HepG2 (cell line): ENCODE measurements around the gene RALBP1. TPM values are rescaled to one million over a fixed set of nuclear protein-coding genes. Genes with fewer than 3 reads are reported as not detected.

Experiments used
- FOXJ3 ChIP-seq: sonication (generic); formaldehyde crosslinking; IDR thresholded peaks from 2 replicates; pipeline ENCODE4 v1.4.0; 2020; ENCODE audit warnings: missing genetic modification reagents, mild to moderate bottlenecking, borderline replicate concordance
- SALL1 ChIP-seq: sonication (generic); formaldehyde crosslinking; IDR thresholded peaks from 2 replicates; pipeline ENCODE4 v1.8.0; 2022; ENCODE audit warnings: mild to moderate bottlenecking, missing genetic modification reagents
- ZNF468 ChIP-seq: sonication (generic); formaldehyde crosslinking; IDR thresholded peaks from 2 replicates; pipeline ENCODE4 v1.8.0; 2022; ENCODE audit warnings: mild to moderate bottlenecking, moderate library complexity, missing genetic modification reagents
- ZNF563 ChIP-seq: sonication (generic); formaldehyde crosslinking; IDR thresholded peaks from 2 replicates; pipeline ENCODE4 v1.8.0; 2022; ENCODE audit warnings: mild to moderate bottlenecking, moderate library complexity, missing genetic modification reagents
- ZSCAN29 ChIP-seq: sonication (generic); formaldehyde crosslinking; conservative IDR thresholded peaks from 2 replicates; pipeline ENCODE4 v1.4.0; 2020; ENCODE audit warnings: mild to moderate bottlenecking, missing genetic modification reagents
- polyA plus RNA-seq, 8 experiments: library from polyadenylated mRNA; depleted of rRNA in 3 of 8; stranded (reverse) in 7 of 8; unstranded in 1 of 8; fragments of >200 nt; fragmentation: Illumina TruSeq in 4 of 8; extraction: Trizol in 4 of 8; gene quantifications; 2 replicates each; pipeline versions ENCODE4 v1.2.1 to v1.2.3, GENCODE V29; 2011 to 2016; ENCODE audit warnings: low read depth in 4 of 8, missing spikeins in 1 of 8, mixed read lengths in 1 of 8; ENCODE audit not compliant: insufficient read depth in 1 of 8
- total RNA-seq, 5 experiments: library from RNA; depleted of rRNA; stranded (reverse); fragments of >200 nt; fragmentation: Illumina TruSeq; extraction: Trizol; gene quantifications; 2 replicates each; pipeline ENCODE4 v1.2.3, GENCODE V29; 2016; ENCODE audit warnings: low read depth in 1 of 5
- TF ChIP-seq, protein P1 (sequence below): sonication (generic); formaldehyde crosslinking; IDR thresholded peaks from 2 replicates; pipeline ENCODE4 v1.4.0; 2020; ENCODE audit warnings: missing genetic modification reagents
- TF ChIP-seq, protein P2 (sequence below): sonication (generic); formaldehyde crosslinking; IDR thresholded peaks from 2 replicates; pipeline ENCODE4 v1.5.1; 2020; ENCODE audit warnings: missing genetic modification reagents, mild to moderate bottlenecking, borderline replicate concordance
- TF ChIP-seq, protein P3 (sequence below): sonication (generic); formaldehyde crosslinking; IDR thresholded peaks from 2 replicates; pipeline ENCODE4 v1.4.0; 2020; ENCODE audit warnings: missing genetic modification reagents
- TF ChIP-seq, protein P4 (sequence below): sonication (generic); formaldehyde crosslinking; IDR thresholded peaks from 2 replicates; pipeline ENCODE4 v1.9.0; 2021; ENCODE audit warnings: missing genetic modification reagents, borderline replicate concordance
- TF ChIP-seq, protein P5 (sequence below): sonication (generic); formaldehyde crosslinking; IDR thresholded peaks from 2 replicates; pipeline ENCODE4 v1.4.0; 2020; ENCODE audit warnings: missing genetic modification reagents, borderline replicate concordance
- TF ChIP-seq, protein P6 (sequence below): sonication (generic); formaldehyde crosslinking; IDR thresholded peaks from 2 replicates; pipeline ENCODE4 v1.4.0; 2020; ENCODE audit warnings: missing genetic modification reagents

RALBP1 gene
- total and polyA plus RNA-seq, 2 of the 13 experiments (the other 11 are each of a cell fraction or from before 2014, with no cell fraction given) = 24.5 to 33.1 TPM

DNA sequence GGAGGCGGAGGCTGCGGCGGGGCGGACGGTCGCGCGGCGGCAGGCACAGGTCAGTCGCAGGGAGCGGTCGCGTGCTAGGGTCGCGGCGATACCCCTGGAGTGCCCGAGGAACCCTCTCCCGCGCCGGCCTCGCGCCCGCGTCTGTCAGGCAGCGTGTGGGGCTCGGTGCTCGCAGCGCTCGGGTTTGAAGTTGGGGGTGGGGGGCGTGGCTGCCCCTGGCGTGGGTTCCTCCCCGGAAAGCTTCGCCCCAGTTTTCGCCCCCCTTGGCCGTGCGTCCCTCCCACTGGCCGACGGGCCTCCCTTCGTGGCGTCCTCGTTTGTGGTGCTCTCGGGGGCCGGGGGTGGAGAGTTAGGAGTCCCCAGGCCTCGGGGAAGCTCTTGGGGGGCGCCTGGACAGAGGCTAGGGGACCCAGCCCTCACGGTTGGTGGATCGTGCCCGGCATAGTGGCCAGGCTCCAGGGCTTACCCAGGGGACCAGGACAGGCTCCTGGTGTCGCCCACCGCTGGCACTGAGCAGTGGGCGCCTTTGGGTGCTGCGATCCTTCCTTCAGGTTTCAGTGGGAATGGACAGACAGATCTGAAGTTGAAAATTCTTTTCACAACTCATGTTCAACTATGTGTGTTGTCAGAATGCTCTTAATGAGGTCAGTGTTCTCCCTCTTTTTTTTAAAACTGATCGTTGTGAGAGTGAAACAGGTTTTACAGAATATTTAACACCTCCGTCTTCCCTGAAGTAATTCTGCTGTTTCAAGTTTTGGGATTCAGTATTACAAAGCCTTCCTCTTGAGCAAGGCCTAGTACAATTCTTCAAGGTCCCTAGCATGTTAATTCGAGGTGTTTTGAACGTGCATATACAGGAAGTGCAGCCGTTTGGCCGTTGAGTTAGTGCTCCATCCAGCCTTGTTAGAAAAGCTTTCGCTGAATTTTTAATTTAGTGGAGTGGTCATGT is 604 bp downstream of the RALBP1 start (continued):
- TF ChIP-seq, protein P1, sequence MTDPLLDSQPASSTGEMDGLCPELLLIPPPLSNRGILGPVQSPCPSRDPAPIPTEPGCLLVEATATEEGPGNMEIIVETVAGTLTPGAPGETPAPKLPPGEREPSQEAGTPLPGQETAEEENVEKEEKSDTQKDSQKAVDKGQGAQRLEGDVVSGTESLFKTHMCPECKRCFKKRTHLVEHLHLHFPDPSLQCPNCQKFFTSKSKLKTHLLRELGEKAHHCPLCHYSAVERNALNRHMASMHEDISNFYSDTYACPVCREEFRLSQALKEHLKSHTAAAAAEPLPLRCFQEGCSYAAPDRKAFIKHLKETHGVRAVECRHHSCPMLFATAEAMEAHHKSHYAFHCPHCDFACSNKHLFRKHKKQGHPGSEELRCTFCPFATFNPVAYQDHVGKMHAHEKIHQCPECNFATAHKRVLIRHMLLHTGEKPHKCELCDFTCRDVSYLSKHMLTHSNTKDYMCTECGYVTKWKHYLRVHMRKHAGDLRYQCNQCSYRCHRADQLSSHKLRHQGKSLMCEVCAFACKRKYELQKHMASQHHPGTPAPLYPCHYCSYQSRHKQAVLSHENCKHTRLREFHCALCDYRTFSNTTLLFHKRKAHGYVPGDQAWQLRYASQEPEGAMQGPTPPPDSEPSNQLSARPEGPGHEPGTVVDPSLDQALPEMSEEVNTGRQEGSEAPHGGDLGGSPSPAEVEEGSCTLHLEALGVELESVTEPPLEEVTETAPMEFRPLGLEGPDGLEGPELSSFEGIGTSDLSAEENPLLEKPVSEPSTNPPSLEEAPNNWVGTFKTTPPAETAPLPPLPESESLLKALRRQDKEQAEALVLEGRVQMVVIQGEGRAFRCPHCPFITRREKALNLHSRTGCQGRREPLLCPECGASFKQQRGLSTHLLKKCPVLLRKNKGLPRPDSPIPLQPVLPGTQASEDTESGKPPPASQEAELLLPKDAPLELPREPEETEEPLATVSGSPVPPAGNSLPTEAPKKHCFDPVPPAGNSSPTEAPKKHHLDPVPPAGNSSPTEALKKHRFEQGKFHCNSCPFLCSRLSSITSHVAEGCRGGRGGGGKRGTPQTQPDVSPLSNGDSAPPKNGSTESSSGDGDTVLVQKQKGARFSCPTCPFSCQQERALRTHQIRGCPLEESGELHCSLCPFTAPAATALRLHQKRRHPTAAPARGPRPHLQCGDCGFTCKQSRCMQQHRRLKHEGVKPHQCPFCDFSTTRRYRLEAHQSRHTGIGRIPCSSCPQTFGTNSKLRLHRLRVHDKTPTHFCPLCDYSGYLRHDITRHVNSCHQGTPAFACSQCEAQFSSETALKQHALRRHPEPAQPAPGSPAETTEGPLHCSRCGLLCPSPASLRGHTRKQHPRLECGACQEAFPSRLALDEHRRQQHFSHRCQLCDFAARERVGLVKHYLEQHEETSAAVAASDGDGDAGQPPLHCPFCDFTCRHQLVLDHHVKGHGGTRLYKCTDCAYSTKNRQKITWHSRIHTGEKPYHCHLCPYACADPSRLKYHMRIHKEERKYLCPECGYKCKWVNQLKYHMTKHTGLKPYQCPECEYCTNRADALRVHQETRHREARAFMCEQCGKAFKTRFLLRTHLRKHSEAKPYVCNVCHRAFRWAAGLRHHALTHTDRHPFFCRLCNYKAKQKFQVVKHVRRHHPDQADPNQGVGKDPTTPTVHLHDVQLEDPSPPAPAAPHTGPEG (CRISPR knock-in tag) = no peak; the same call in 1 of the 2 replicates
- TF ChIP-seq, protein P2, sequence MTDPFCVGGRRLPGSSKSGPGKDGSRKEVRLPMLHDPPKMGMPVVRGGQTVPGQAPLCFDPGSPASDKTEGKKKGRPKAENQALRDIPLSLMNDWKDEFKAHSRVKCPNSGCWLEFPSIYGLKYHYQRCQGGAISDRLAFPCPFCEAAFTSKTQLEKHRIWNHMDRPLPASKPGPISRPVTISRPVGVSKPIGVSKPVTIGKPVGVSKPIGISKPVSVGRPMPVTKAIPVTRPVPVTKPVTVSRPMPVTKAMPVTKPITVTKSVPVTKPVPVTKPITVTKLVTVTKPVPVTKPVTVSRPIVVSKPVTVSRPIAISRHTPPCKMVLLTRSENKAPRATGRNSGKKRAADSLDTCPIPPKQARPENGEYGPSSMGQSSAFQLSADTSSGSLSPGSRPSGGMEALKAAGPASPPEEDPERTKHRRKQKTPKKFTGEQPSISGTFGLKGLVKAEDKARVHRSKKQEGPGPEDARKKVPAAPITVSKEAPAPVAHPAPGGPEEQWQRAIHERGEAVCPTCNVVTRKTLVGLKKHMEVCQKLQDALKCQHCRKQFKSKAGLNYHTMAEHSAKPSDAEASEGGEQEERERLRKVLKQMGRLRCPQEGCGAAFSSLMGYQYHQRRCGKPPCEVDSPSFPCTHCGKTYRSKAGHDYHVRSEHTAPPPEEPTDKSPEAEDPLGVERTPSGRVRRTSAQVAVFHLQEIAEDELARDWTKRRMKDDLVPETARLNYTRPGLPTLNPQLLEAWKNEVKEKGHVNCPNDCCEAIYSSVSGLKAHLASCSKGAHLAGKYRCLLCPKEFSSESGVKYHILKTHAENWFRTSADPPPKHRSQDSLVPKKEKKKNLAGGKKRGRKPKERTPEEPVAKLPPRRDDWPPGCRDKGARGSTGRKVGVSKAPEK (CRISPR knock-in tag) = no peak
- TF ChIP-seq ZSCAN29 (CRISPR knock-in tag) (no peak), SALL1 (CRISPR knock-in tag) (0 out of 2 replicates have a peak, but pooled peaks have one; percentile 27), FOXJ3 (no peak; the same call in 1 of the 2 replicates), ZNF468 (CRISPR knock-in tag) (no peak), ZNF563 (CRISPR knock-in tag) (peak; percentile 84; the same call in 1 of the 2 replicates)
- TF ChIP-seq, protein P3, sequence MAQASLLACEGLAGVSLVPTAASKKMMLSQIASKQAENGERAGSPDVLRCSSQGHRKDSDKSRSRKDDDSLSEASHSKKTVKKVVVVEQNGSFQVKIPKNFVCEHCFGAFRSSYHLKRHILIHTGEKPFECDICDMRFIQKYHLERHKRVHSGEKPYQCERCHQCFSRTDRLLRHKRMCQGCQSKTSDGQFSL (CRISPR knock-in tag) = no peak
- TF ChIP-seq, protein P4, sequence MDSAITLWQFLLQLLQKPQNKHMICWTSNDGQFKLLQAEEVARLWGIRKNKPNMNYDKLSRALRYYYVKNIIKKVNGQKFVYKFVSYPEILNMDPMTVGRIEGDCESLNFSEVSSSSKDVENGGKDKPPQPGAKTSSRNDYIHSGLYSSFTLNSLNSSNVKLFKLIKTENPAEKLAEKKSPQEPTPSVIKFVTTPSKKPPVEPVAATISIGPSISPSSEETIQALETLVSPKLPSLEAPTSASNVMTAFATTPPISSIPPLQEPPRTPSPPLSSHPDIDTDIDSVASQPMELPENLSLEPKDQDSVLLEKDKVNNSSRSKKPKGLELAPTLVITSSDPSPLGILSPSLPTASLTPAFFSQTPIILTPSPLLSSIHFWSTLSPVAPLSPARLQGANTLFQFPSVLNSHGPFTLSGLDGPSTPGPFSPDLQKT (CRISPR knock-in tag) = no peak
- TF ChIP-seq, protein P5, sequence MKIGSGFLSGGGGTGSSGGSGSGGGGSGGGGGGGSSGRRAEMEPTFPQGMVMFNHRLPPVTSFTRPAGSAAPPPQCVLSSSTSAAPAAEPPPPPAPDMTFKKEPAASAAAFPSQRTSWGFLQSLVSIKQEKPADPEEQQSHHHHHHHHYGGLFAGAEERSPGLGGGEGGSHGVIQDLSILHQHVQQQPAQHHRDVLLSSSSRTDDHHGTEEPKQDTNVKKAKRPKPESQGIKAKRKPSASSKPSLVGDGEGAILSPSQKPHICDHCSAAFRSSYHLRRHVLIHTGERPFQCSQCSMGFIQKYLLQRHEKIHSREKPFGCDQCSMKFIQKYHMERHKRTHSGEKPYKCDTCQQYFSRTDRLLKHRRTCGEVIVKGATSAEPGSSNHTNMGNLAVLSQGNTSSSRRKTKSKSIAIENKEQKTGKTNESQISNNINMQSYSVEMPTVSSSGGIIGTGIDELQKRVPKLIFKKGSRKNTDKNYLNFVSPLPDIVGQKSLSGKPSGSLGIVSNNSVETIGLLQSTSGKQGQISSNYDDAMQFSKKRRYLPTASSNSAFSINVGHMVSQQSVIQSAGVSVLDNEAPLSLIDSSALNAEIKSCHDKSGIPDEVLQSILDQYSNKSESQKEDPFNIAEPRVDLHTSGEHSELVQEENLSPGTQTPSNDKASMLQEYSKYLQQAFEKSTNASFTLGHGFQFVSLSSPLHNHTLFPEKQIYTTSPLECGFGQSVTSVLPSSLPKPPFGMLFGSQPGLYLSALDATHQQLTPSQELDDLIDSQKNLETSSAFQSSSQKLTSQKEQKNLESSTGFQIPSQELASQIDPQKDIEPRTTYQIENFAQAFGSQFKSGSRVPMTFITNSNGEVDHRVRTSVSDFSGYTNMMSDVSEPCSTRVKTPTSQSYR (CRISPR knock-in tag) = 0 out of 2 replicates have a peak, but pooled peaks have one; percentile 19
- TF ChIP-seq, protein P6, sequence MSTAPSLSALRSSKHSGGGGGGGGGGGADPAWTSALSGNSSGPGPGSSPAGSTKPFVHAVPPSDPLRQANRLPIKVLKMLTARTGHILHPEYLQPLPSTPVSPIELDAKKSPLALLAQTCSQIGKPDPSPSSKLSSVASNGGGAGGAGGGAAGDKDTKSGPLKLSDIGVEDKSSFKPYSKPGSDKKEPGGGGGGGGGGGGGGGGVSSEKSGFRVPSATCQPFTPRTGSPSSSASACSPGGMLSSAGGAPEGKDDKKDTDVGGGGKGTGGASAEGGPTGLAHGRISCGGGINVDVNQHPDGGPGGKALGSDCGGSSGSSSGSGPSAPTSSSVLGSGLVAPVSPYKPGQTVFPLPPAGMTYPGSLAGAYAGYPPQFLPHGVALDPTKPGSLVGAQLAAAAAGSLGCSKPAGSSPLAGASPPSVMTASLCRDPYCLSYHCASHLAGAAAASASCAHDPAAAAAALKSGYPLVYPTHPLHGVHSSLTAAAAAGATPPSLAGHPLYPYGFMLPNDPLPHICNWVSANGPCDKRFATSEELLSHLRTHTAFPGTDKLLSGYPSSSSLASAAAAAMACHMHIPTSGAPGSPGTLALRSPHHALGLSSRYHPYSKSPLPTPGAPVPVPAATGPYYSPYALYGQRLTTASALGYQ = no peak
